HG02623 (cell line): ENCODE data around the gene SLC17A7.

Experiments used
- ATAC-seq: cut with Tn5 transposase; IDR thresholded peaks from one replicate; pipeline ENCODE4 v1.9.1; 2021; ENCODE audit warnings: moderate library complexity; ENCODE audit not compliant: unreplicated experiment

The SLC17A7 gene

DNA sequence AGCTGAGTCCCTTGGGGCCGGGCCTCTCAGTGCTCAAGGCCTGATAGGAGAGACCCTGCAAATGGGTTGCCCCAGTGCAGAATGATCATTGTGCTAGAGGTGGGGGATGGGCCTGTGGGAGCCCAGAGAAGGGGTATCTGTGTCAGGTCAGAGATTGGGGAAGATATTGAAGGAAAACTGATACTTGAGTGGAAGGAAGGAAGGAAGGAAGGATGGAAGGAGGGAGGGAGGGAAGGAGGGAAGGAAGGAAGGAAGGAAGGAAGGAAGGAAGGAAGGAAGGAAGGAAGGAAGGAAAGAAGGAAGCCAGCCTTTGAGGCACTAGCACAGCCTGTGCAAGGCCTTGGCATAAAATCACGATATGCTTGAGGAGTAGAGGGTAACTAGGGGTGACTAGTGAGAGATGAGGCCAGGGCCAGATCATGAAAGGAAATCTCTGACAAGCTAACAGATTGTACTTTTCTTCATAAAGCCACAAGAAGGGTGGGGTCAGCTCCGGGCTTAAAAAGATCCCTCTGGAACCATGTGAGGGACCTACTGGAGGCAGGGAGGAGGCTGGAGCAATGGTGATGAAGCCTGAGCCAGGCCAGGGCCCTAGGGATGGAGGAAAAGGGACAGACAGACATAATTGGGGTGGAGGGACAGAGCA, 29.5 kb downstream of the SLC17A7 start:
- ATAC-seq, result no peak

DNA sequence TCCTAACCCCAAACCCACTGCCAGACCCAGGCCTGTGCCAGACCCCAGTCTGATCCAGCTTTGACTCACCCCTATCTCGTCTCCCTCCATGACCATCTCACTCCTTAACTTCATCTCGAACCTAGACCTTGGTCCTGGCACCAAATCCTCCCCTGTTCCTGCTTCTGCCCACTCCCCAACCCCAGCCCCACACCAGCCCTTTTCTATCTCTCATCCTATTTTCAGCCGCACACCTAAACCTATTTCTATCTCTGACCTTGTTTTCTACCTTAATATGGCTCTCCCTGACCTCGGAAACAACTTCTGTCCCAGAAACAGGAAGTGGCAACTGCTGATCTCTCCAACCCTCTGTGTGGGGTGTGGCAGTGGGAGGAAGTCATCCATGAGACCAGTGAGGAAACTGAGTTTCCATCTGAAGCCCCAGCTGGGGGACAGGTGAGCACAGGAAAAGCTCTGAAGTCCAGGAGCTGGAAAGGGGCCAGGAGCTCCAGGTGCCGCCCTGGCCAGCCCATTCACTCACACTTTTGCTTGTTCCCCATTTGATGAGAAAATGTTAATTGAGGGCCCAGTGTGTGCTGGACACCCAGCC, 31.8 kb downstream of the SLC17A7 start:
- no peak for ATAC-seq

DNA sequence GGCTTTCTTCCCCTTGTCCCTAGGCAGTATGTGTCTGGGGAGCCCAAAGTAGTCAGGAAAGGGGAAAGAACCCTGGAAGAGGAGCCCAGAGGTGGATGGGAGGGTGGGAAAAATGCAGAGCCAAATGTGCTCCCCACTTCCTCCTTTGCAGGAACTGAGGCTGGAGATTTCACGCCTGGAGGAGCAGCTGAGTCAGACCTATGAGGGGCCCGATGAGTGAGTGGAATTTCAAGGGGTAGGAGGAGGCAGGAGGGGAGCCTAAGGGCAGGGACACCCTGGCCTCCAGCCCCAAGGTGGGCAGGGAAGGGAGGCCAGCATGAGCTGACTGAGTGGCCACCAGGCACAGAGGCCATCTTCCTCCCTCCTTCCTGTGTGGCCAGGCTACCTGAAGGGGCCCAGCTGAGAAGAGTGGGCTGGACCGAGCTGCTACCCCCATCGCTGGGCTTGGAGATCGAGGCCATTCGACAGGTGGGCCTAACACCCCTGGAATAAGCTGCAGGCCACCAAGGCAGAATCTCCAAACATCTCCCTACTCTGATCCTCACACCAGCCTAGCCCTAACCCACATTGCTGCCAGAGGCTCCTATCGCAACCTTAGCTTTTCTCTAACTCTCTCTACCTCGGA, 32.4 kb downstream of the SLC17A7 start:
- no peak for ATAC-seq

DNA sequence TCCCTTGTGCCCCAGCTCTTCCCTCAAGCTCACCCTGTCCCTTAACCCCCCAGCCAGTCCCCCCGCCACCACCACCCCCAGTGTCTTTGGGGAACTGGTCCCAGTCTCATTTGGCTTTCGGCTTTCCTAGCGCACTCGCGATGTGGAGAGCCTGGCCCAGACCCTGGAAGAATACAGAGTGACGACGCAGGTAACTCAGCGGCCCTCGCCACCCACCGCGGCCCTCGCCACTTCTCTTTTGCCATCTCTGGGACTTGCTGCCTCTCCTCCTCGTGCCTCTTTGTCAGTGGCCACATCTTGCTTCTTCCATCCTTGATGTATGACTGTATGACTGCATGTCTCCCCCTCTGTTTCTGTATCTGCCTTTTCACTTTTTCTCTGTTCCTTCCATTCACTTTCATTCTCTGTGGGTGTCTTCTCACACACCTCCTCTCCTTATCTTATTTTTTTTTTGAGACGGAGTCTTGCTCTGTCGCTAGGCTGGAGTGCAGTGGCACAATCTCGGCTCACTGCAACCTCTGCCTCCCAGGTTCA, 33.8 kb downstream of the SLC17A7 start:
- ATAC-seq, result no peak

DNA sequence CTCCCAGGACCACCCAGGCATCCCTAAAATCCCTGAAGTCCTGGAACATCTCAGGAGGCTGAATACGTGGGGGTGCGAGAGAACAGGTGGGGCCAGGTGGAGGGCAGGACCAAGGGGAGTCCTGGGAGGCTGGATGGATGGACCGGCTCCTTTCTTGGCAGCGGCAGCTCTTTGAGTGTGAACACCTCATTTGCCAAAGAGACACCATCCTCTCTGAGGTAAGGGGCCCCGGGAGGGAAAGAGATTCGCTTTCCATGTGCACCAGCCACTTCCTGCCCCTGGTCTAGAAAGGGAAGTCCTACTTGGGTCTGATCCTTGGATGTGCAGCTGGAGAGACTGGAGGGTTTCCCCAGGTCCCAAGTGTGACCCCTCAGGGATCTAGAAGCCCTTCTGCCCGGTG, 34.2 kb downstream of the SLC17A7 start:
- no peak for ATAC-seq

DNA sequence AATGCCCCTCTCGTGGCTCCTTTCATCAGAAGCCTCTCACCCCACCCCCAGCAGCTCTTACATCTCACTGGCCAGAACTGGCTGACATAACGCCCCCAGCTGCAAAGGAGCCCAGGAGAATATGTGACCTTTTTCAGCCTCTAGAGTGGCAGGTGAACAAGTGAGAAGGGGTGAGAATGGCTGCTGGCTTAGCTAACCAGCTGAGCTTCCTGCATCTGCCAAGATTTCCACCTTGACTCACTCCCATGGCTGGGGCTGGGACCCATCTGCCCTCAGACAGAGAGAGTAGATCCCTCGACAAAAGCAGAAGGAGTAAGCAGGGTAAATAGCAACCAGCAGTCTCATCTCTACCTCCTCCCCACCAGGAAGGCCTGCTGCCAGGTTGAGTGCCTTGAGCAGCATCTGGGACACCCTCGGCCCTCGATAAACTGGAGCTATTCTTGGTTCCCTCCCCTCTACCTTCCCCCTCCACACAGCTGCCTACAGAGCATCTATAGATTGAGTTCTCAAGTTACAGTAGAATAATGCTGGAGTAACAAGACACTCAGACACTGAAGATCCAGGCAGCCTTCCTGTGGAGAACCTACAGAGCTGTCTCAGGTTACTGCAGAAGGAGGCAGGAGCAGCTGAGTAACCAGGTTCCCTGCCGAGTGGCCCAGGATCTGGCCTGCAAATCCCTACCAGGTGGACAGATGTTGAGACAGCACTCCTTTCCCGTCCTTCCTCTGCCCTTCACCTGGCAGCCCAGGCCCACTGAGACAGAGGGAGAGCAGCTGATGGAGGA, 37.7 kb downstream of the SLC17A7 start:
- ATAC-seq, result no peak

DNA sequence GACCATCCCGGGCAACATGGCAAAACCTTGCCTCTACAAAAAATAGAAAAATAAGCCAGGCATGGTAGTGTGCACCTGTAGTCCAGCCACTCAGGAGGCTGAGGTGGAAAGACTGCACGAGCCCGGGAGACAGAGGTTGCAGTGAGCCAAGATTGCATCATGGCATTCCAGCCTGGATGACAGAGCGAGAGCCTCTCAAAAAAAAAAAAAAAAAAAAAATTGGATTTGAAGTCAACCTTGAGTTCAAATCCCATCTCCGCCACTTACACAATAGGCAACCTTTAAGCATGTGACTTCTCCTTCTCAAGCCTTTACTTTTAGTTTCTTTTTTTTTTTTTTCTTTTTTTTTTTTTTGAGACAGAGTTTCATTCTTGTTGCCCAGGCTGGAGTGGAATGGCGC, 41.3 kb downstream of the SLC17A7 start:
- ATAC-seq, result no peak

DNA sequence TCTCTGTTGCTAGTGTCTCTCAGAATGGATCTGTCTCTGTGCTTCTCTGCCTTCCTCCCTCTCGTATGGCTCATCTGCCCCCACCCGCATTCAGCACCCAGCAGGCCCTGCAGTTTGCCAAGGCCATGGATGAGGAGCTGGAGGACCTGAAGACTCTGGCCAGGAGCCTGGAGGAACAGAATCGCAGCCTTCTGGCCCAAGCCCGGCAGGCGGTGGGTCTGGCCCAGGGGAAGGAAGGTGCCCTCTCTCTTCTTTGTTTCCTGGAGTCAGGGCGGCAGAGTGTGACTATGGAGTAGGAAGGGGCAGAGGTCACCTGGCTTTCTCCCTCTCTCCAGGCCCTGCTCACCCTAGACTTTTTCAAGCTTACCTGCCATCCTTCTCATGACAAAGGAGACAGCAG, 42.4 kb downstream of the SLC17A7 start:
- ATAC-seq, result no peak

DNA sequence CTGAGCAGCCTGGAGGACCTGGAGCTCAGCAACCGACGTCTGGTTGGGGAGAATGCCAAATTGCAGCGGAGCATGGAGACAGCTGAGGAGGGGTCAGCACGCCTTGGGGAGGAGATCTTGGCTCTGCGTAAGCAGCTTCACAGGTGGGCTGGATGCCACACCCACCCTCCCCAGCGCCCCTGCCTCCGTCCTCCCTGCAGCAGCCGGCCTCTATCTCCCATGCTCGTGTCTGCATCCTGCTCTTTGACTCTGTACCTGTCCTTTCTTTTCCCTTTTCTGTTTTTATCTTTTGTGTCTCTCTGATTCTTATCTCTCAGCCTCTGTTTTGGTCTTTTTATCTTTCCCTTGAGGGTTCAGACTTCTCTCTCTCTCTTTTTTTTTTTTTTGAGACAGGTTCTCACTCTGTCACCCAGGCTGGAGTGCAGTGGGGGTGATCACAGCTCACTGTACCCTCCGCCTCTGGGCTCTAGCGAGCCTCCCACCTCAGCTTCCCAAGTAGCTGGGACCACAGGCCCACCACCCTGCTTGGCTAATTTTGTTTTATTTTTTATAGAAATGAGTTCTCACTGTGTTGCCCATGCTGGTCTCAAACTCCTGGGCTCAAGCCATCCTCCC, 43.2 kb downstream of the SLC17A7 start:
- no peak for ATAC-seq

DNA sequence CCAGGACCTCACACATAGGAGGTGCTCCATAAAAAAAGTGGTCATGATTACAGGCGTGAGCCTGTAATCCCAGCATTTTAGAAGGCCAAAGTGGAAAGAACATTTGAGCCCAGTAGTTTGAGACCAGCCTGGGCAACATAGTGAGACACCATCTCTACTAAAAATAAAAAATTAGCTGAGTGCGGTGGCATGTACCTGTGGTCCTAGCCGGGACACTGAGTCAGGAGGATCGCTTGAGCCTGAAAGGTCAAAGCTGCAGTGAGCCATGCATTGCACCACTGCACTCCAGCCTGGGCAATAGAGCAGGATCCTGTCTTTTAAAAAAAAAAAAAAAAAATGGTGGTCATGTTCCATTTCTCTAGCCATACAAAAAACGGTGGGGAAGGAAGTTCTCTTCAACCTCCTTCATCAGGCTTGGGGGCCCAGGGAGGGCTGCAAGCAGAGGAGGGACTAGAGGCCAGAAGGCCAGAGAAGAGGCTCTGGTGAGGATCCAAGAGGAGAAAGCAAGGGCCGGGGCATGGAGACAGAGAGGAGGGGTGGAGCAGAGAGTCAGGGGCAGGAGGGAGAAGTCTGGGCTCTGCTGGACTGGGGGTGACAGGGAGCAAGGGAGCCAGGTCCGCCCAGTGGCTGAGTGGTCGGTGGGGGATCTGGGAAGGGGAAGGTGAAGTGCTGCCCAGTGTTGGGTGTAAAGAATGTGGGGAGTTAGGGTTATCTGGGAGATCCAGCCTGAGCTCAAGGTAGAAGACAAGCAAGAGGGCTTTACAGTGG, 44.4 kb downstream of the SLC17A7 start:
- ATAC-seq, result no peak

DNA sequence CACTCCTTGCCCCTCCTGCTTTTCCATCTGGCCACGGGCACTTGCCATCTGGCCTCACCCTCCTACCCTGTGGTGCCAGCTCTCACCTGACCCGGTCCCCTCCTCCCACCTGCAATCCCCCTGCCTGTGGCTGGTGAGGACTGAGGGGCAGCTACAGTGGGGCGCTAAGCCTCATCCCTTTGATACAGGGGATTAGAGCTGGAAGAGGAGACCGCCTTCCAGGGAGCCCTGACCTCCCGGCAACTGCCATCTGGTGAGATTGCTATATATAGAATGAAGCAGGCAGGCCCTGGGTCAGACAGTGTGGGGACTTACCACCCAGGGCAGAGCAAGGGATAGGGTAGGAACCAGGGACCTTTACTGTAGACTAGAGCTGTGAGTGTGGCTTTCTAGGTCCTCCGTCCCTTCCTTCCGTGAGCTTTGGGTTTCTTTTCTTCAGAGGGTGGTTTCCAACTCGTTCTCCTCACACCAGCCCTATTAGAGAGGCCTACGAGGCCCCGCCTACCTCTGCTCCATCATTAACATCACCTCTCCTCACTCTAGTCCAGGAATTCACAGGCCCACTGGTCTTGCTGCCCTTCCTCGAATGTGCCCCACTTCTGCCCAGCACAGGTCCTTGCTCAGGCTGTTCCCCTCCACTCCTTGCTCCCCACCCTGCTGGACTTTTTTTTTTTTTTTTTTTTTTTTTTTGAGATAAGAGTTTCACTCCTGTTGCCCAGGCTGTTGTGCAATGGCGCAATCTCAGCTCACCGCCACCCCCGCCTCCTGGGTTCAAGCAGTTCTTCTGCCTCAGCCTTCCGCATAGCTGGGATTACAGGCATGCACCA, 45.5 kb downstream of the SLC17A7 start:
- no peak for ATAC-seq

DNA sequence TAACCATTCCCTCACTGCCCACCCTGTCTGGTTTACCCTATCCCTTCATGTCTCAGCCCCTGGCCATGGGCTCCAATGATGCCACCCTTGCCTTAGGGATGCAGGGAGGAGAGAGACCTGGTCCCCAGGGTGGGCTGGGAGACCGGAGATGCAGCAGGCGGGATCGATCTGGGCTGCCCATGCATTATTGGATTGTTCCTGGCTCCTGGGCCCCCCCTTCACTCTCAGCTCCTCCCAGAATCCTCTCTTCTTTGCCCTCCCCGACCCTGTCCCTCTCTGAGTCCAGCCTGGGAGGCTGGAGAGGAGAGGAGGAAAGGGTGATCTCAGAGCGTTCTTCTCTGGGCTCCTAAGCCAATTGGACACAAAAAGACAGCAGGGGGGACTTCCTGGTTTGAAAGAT, 47.4 kb downstream of the SLC17A7 start:
- no peak for ATAC-seq

DNA sequence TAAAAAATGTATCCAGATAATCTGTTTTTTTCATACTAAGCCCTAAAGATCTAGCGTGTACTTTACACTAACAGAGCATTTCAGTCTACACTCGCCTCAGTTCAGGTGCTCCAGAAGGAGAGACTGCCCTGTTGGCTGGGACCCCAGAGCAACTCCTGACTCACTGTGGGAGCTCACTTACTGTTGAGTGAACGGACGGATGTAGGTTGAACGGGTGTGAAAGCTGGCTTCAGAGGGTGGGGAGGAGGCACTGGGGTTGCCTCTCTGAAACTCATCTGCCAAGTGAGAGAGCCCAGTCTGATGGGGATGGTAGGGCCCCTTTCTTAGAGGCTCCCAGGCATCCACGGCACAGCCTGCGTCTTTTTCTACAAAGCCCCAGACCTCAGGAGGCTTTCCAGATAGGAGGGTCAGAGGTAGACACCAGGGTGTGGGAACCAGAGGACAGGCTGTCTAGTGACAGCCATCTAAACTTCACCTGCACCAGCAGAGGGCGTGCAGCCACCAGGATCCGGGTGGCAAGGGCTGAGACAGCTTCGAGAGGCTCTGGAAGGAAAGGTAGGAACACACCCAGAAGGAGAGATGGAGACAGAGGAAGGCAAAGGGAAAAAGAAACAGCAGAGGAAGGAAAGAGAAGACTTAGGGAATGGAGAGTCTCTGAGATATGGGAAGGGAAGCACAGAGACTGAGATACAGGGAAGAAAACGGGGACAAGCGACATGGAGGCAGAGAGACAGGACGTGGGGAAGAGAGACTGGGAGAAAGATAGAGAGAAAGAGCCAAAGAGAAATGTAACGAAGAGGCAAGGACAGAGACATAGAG, 49.5 kb downstream of the SLC17A7 start:
- ATAC-seq, result no peak

DNA sequence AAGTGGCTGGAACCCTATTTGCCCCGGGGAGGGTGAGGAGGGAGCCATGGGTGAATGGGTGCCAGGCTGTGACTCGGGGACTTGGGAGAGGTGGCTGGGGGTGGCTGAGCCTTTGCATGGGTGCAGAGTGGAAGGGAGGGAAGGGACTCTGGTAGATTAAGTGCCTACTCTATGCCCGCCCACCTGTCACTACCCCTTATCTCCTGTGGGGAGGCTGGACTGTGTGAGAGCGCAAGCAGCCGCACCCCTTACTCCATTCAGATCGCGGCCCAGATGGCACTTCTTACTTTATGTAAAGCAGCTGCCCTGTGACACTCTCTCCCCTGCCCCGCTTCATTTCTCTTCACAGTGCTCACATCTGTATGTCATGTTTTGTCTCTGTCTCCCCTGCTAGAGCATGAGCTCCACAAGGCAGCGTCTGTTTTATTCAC, 50.4 kb downstream of the SLC17A7 start:
- no peak for ATAC-seq

DNA sequence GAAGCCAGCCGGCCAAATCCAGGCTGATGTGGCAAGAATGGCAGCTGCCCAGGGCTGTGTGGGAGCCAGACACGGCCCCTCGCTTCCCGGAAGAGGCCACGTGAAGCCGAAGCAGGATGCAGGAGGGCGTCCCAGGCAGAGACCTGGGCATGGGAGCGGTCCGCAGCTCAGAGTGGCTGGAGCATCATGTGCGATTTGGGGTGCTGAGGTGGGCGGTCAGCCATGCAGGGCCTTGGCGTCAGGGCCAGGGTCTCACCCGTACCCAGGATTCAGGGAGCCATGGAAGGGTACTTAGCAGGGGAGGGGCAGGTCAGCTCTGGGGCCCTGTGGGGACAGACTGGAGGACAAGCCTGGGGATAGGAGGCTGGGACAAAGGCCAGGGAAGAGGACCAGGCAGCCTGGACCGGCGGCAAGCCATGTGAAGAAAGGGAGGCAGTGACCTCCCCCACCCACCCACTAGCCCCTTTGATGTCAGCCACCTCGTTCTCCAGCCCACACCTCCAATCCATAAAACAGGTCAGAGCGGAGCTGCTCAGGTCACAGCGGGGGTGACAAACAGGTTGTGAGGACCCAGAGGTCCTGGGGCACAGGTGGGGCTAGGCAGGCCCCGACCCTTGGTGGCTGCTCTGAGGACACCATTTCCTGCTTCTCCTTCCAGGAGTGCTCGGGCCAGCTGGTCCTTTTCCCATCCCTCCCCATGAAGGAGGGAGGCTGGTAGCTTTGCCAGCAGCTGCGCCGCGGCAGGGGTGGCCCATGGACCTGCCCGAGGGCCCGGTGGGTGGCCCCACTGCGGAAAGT, 51.0 kb downstream of the SLC17A7 start:
- no peak for ATAC-seq

DNA sequence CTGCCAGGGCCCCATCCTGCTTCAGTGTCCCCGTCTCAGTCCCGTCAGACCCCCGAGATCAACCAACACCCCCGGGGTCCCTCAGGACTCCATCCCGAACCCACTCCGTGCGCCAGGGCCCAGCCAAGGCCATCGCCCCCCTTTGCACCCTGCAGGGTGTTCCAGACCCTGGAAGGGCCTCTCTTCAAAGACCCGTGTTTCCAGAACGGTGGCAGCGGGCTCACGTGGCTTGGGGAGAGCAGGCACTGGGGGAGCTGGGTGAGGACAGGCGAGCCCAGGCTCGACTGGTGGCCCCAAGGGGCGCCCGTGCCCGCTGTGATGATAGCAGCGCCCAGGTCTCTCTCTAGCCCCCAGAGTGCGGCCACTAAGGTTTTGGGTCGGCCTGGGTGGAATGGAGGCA, 51.9 kb downstream of the SLC17A7 start:
- ATAC-seq, result no peak

DNA sequence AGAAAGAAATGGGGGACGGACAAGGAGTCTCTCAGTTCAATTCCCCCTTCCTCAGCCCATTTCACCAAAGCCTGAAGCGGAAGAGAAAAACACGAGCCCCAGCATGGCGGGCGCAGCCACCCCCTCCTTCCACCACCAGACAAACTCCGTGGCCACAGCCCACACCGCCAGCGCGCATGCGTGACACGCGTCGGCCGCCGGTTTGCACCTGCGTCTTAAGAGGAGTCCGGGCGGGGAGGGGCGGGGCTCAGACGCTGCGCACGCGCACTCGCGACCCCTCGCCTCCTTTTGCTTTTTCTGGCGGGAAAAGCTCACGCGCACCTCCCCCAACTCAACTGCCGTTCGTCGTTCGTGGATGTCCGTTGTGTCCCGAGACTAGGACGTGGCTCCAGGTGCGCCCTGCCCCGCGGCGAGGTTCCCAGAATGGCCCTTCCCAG, 53.4 kb downstream of the SLC17A7 start, which contains the start of gene KASH5:
Gene KASH5 (plus strand): TSS at position 314 of the 437 bp plus-strand sequence. CDS start 2,635 bp downstream, outside the sequence.
- ATAC-seq, result no peak

DNA sequence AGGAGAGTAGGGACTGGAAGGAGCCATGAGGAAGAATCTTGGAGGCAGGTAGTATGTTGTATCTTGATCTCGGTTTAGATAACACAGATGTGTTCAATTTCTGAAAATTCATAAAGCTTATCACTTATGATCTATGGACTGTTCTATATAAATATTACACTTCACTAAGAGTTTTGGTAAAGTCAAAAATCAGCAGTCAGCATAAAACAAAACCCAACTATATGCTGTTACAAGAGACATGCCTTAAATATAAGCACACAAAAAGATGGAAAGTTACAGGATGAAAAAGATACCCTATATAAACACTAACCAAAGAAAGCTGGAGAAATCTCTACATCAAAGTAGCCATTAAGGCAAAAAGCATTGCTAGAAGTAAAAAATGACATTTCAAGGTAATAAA, 57.7 kb downstream of the SLC17A7 start:
- no peak for ATAC-seq
